SK-MEL-5 (cell line): ENCODE data around the gene LHX1. TPM values are rescaled to one million over a fixed set of nuclear protein-coding genes. Genes with fewer than 3 reads are reported as not detected.

Experiments used
- DNase-seq: peaks from one replicate; pipeline ENCODE4 v3.0.0-alpha.2; 2016; ENCODE audit warnings: low read depth, low spot score
- in situ Hi-C: cut with HindIII; loops from 2 replicates; pipeline ENCODE4 v1.10.0; 2016; ENCODE audit warnings: low sequenced_read_pairs, high pct_unique_total_duplicates, low pct_unique_long_range_greater_than_20kb
- small RNA-seq, 2 experiments: library from RNA; depleted of rRNA; stranded (forward); fragments of <200 nt; gene quantifications; one replicate each; pipeline ENCODE3, GENCODE V24; 2014
- total RNA-seq: library from RNA; depleted of rRNA; stranded (reverse); fragments of >200 nt; shearing (Covaris generic); gene quantifications from 2 replicates; pipeline ENCODE4 v1.2.3, GENCODE V29; 2014; rRNA removed

LHX1 gene
- total RNA-seq, 1 experiment from 2014 or later: 1.2 TPM

GRCh38 chr17:36980280-36980761 is 43.0 kb downstream of the LHX1 start:
- in situ Hi-C loops: no loop called here
- DNase-seq: no peak

GRCh38 chr17:36983618-36984017 is 46.3 kb downstream of the LHX1 start:
- DNase-seq: no peak
- in situ Hi-C loops: no loop called here

GRCh38 chr17:36989173-36989572 is 51.9 kb downstream of the LHX1 start:
- in situ Hi-C loops: no loop called here
- DNase-seq: no peak

DNA sequence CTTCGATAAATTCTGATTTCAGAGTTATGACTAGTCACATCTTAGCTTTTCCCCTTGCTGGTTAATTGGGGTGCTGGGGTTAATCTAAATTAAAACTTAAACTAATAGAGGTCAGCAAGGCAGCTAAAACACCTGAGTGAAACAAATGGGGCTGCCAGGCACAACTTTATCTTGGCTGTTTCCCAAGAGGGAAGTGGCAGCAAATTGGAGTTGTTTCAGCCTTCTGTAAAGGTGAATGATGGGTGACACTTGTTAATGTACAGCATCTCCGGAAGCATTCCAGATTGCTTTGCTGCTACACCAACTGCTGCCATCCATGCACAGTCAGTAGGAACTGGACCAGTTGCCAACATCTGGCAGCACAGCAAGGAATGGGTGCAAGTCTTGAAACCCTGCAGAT is 55.4 kb downstream of the LHX1 start:
- no peak for DNase-seq
- in situ Hi-C loops: no loop called here

DNA sequence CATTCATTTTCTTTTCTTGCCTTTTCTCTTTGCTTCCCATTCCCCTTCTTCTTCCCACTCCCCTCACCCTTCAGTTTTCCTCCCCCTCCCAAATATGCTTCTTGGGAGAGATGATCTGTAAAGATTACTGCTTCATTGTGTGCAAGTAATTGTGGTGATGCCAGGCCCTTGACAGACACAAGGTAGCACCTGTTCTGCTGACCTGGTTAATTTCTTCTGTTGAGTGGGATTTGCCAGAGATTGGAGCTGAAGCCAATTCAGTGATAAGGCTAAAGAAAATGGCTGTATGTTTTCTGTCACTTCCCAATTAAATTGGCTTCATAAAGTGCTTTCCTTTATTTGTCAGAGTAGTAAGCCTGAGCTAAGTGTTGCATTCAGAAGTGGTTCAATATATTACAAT is 56.0 kb downstream of the LHX1 start:
- no peak for DNase-seq
- in situ Hi-C loops: no loop called here

Small RNAs within 50 kb of the gene (small RNA-seq; reads per million reads assigned to genes)
- 0 to 0.05 reads per million in 2 experiments for gene AC243773.2

Other genes starting within 250 kb of the LHX1 start
- 53.9 and 54.4 TPM in 2 replicates for gene AATF, start 11.5 kb downstream of the LHX1 start, total RNA-seq